HepG2 (cell line): ENCODE measurements around the gene SH2D2A. TPM values are rescaled to one million over a fixed set of nuclear protein-coding genes. Genes with fewer than 3 reads are reported as not detected.

ENCODE experiments used
- ATAC-seq: fragments of 200-7000 bp; cut with Tn5 transposase; 3 replicates; pipeline ENCODE4 v1.9.1; 2020; ENCODE audit warnings: mild to moderate bottlenecking, moderate library complexity
- BruUV-seq: library from RNA; stranded (reverse); fragments of 400-500 nt; replicated peaks from 2 replicates; lab custom pipeline; 2021; lab: Mats Ljungman, UMichigan
- CTCF ChIA-PET: fragments of 300-600 bp; formaldehyde crosslinking; extraction: SDS; loops from one replicate; lab custom pipeline; 2021; ENCODE audit warnings: low total read pairs, inconsistent platforms, low intra/inter-chr PET ratio; lab: Yijun Ruan, JAX
- POLR2A ChIA-PET: fragments of 350-600 bp; sonication (Branson Sonifier 250); formaldehyde crosslinking; loops from one replicate; lab custom pipeline; 2020; ENCODE audit warnings: antibody characterized with exemption, inconsistent platforms; lab: Yijun Ruan, JAX
- DNase-seq: peaks from one replicate; pipeline ENCODE4 v3.0.0-alpha.2; 2015; ENCODE audit warnings: low spot score
- FAIRE-seq: peaks from 3 replicates; lab custom pipeline; 2011; peaks lifted over from hg19 to GRCh38; lab: Jason Lieb, UNC
- H2AFZ ChIP-seq: one replicate; pipeline ENCODE4 v1.6.1; 2011; ENCODE audit warnings: low read length, inconsistent platforms
- H3K27ac ChIP-seq: fragments of 300-600 bp; 3 replicates; pipeline ENCODE4 v1.8.0; 2011; ENCODE audit warnings: mixed run types, mild to moderate bottlenecking, mixed read lengths, low read length, inconsistent platforms; ENCODE audit not compliant: insufficient read depth; ENCODE audit errors: extremely low read length
- H3K27me3 ChIP-seq, 2 experiments: fragments of 200-600 bp in 1 of 2; 2 replicates in 1 of 2; 3 replicates in 1 of 2; pipeline versions ENCODE4 v1.6.0 to v1.8.0; 2011; ENCODE audit warnings: low read length in 2 of 2, mild to moderate bottlenecking in 2 of 2, moderate library complexity in 2 of 2, inconsistent platforms in 1 of 2; ENCODE audit not compliant: insufficient read depth in 2 of 2, control insufficient read depth in 1 of 2
- H3K36me3 ChIP-seq, 2 experiments: fragments of 200-600 bp in 1 of 2; replicated peaks in 1 of 2; 2 replicates in 1 of 2; 3 replicates in 1 of 2; pipeline versions ENCODE4 v1.5.1 to v1.8.0; 2011; ENCODE audit warnings: low read length in 2 of 2, inconsistent platforms in 1 of 2; ENCODE audit not compliant: insufficient read depth in 2 of 2, control insufficient read depth in 1 of 2
- H3K4me1 ChIP-seq: 2 replicates; pipeline ENCODE4 v1.5.1; 2012; ENCODE audit warnings: low read length, inconsistent platforms; ENCODE audit not compliant: insufficient read depth
- H3K4me2 ChIP-seq: 2 replicates; pipeline ENCODE4 v1.6.0; 2011; ENCODE audit warnings: low read depth, low read length, inconsistent platforms
- H3K4me3 ChIP-seq, 3 experiments: fragments of 200-600 bp in 1 of 3; sonication (generic), shearing (Covaris generic) in 1 of 3; replicated peaks in 1 of 3; 2 replicates each; pipeline ENCODE4 v1.5.1; 2011 to 2016; ENCODE audit warnings: low read length in 3 of 3, inconsistent platforms in 2 of 3, low read depth in 2 of 3, mild to moderate bottlenecking in 2 of 3, control low read depth in 1 of 3, mixed read lengths in 1 of 3; ENCODE audit not compliant: insufficient read depth in 1 of 3
- H3K79me2 ChIP-seq: one replicate; pipeline ENCODE4 v1.6.1; 2011; ENCODE audit warnings: low read length, inconsistent platforms; ENCODE audit not compliant: insufficient read depth
- H3K9ac ChIP-seq: 2 replicates; pipeline ENCODE4 v1.6.0; 2011; ENCODE audit warnings: mild to moderate bottlenecking, low read depth, low read length, inconsistent platforms; ENCODE audit not compliant: insufficient read depth
- H3K9me3 ChIP-seq: 2 replicates; pipeline ENCODE4 v1.5.1; 2012; ENCODE audit warnings: mild to moderate bottlenecking, low read length
- H4K20me1 ChIP-seq: 2 replicates; pipeline ENCODE4 v1.6.0; 2011; ENCODE audit warnings: inconsistent platforms, mild to moderate bottlenecking, low read length, moderate library complexity; ENCODE audit not compliant: insufficient read depth
- ATF7 ChIP-seq, 2 experiments: fragments of 450-650 bp in 1 of 2; sonication (generic) in 1 of 2; formaldehyde crosslinking in 1 of 2; IDR thresholded peaks; 2 replicates each; pipeline versions ENCODE4 v1.4.0 to v1.6.1; 2016 to 2020; ENCODE audit warnings: antibody characterized with exemption in 1 of 2, mild to moderate bottlenecking in 1 of 2, missing genetic modification reagents in 1 of 2
- DRAP1 ChIP-seq: IDR thresholded peaks from 2 replicates; pipeline ENCODE4 v1.6.1; 2016; ENCODE audit warnings: missing genetic modification reagents, missing compliant biosample characterization
- E2F2 ChIP-seq: sonication (generic); formaldehyde crosslinking; IDR thresholded peaks from 2 replicates; pipeline ENCODE4 v1.4.0; 2020; ENCODE audit warnings: missing genetic modification reagents, borderline replicate concordance
- ERF ChIP-seq: IDR thresholded peaks from 2 replicates; pipeline ENCODE4 v1.6.1; 2018; ENCODE audit warnings: missing biosample characterization, missing genetic modification reagents
- HDAC6 ChIP-seq: fragments of 200-600 bp; sonication (generic); IDR thresholded peaks from 2 replicates; pipeline ENCODE4 v1.7.0; 2017; ENCODE audit warnings: mild to moderate bottlenecking, antibody characterized with exemption, low read length, low read depth
- HNRNPL ChIP-seq: fragments of 200-400 bp; formaldehyde crosslinking; IDR thresholded peaks from 2 replicates; pipeline ENCODE4 v1.6.1; 2017; ENCODE audit warnings: mild to moderate bottlenecking, low read depth, low read length
- IKZF5 ChIP-seq: IDR thresholded peaks from 2 replicates; pipeline ENCODE4 v1.6.1; 2018; ENCODE audit warnings: missing genetic modification reagents, mild to moderate bottlenecking, missing compliant biosample characterization
- JUN ChIP-seq: sonication (generic); formaldehyde crosslinking; IDR thresholded peaks from 2 replicates; pipeline ENCODE4 v1.4.0; 2020; ENCODE audit warnings: mild to moderate bottlenecking, missing genetic modification reagents
- MBD4 ChIP-seq: IDR thresholded peaks from 2 replicates; pipeline ENCODE4 v1.6.1; 2012; ENCODE audit warnings: low read length, inconsistent platforms, borderline replicate concordance
- NONO ChIP-seq, 2 experiments: fragments of 450-650 bp in 1 of 2; sonication (generic) in 1 of 2; formaldehyde crosslinking in 1 of 2; IDR thresholded peaks in 1 of 2; conservative IDR thresholded peaks in 1 of 2; 2 replicates each; pipeline versions ENCODE4 v1.6.1 to v1.8.0; 2017 to 2022; ENCODE audit warnings: mild to moderate bottlenecking in 1 of 2, missing genetic modification reagents in 1 of 2, moderate library complexity in 1 of 2
- RXRA ChIP-seq: sonication (generic); formaldehyde crosslinking; IDR thresholded peaks from 2 replicates; pipeline ENCODE4 v1.5.1; 2020; ENCODE audit warnings: missing genetic modification reagents
- SP2 ChIP-seq: sonication (generic); formaldehyde crosslinking; IDR thresholded peaks from 2 replicates; pipeline ENCODE4 v1.5.1; 2020; ENCODE audit warnings: mild to moderate bottlenecking, missing genetic modification reagents
- SRF ChIP-seq: IDR thresholded peaks from 2 replicates; pipeline ENCODE4 v1.6.1; 2011; ENCODE audit warnings: mild to moderate bottlenecking, low read depth, low read length, moderate library complexity
- ZBTB37 ChIP-seq: sonication (generic); formaldehyde crosslinking; IDR thresholded peaks from 2 replicates; pipeline ENCODE4 v1.4.0; 2020; ENCODE audit warnings: mild to moderate bottlenecking, missing genetic modification reagents
- ZNF274 ChIP-seq: sonication (generic); formaldehyde crosslinking; IDR thresholded peaks from 2 replicates; pipeline ENCODE4 v1.5.1; 2020; ENCODE audit warnings: mild to moderate bottlenecking, missing genetic modification reagents
- ZNF597 ChIP-seq: sonication (generic); formaldehyde crosslinking; IDR thresholded peaks from 2 replicates; pipeline ENCODE4 v1.5.0; 2020; ENCODE audit warnings: missing genetic modification reagents
- ZNF619 ChIP-seq: sonication (generic); formaldehyde crosslinking; IDR thresholded peaks from 2 replicates; pipeline ENCODE4 v1.4.0; 2020; ENCODE audit warnings: mild to moderate bottlenecking, missing genetic modification reagents
- ZNF761 ChIP-seq: sonication (generic); formaldehyde crosslinking; conservative IDR thresholded peaks from 2 replicates; pipeline ENCODE4 v1.4.0; 2020; ENCODE audit warnings: mild to moderate bottlenecking, missing genetic modification reagents
- ZNF790 ChIP-seq: sonication (generic); formaldehyde crosslinking; IDR thresholded peaks from 2 replicates; pipeline ENCODE4 v1.8.0; 2022; ENCODE audit warnings: missing genetic modification reagents, mild to moderate bottlenecking, borderline replicate concordance
- ZNF891 ChIP-seq: sonication (generic); formaldehyde crosslinking; IDR thresholded peaks from 2 replicates; pipeline ENCODE4 v1.5.0; 2020; ENCODE audit warnings: mild to moderate bottlenecking, missing genetic modification reagents
- WGBS: methylation state at CpG from one replicate; pipeline ENCODE4 v1.1.6; 2017; ENCODE audit warnings: low lambda C conversion rate; 5-methylcytosine and 5-hydroxymethylcytosine counted together
- in situ Hi-C: cut with HindIII; loops from 2 replicates; pipeline ENCODE4 v1.10.0; 2017; ENCODE audit warnings: low pct_unique_long_range_greater_than_20kb; ENCODE audit not compliant: extremely low pct_ligation_motif_present
- intact Hi-C: fragments of 100-400 bp; cut with micrococcal nuclease; formaldehyde crosslinking; loops from one replicate; pipeline ENCODE4 v1.10.0; 2022; ENCODE audit not compliant: unreplicated experiment
- polyA plus RNA-seq, 8 experiments: library from polyadenylated mRNA; depleted of rRNA in 3 of 8; stranded (reverse) in 7 of 8; unstranded in 1 of 8; fragments of >200 nt; fragmentation: Illumina TruSeq in 4 of 8; extraction: Trizol in 4 of 8; gene quantifications; 2 replicates each; pipeline versions ENCODE4 v1.2.1 to v1.2.3, GENCODE V29; 2011 to 2016; ENCODE audit warnings: low read depth in 4 of 8, missing spikeins in 1 of 8, mixed read lengths in 1 of 8; ENCODE audit not compliant: insufficient read depth in 1 of 8
- total RNA-seq, 5 experiments: library from RNA; depleted of rRNA; stranded (reverse); fragments of >200 nt; fragmentation: Illumina TruSeq; extraction: Trizol; gene quantifications; 2 replicates each; pipeline ENCODE4 v1.2.3, GENCODE V29; 2016; ENCODE audit warnings: low read depth in 1 of 5

Gene SH2D2A
- total and polyA plus RNA-seq, 2 of the 13 experiments (the other 11 are each of a cell fraction or from before 2014, with no cell fraction given) = 0.57 to 0.73 TPM

GRCh38 chr1:156804572-156805243 lies 11.9 kb downstream of the SH2D2A start:
- CTCF ChIA-PET = no interaction called here
- TF ChIP-seq NONO (IDR thresholded peaks at IDR 0.05) (no peak), NONO (CRISPR knock-in tag; conservative IDR thresholded peaks at IDR 0.05) (no peak), HNRNPL (no peak), ZNF597 (CRISPR knock-in tag) (no peak), E2F2 (CRISPR knock-in tag) (no peak), ZNF274 (CRISPR knock-in tag) (no peak), ZNF761 (CRISPR knock-in tag) (no peak), ZNF619 (CRISPR knock-in tag) (no peak), ERF (CRISPR knock-in tag) (no peak), JUN (no peak), ZNF790 (CRISPR knock-in tag) (no peak), SP2 (CRISPR knock-in tag) (no peak), HDAC6 (no peak), IKZF5 (no peak), RXRA (CRISPR knock-in tag) (no peak), SRF (no peak), ATF7 (IDR thresholded peaks at IDR 0.05) (no peak), ATF7 (CRISPR knock-in tag; IDR thresholded peaks at IDR 0.05) (no peak), MBD4 (no peak), ZBTB37 (CRISPR knock-in tag) (no peak), DRAP1 (CRISPR knock-in tag) (no peak), ZNF891 (CRISPR knock-in tag) (no peak)
- TF ChIP-seq, all 625 proteins: peak for 0
- no peak overlapping the region for H3K4me3 ChIP-seq
- POLR2A ChIA-PET = interaction anchor here (1.2 kb wide), 1 partner anchor 9 kb away, joined by 3 read pairs; no protein-coding TSS in a partner anchor
- in situ Hi-C loops (no loop called here), intact Hi-C loops (no loop called here)
- no peaks in the 10 kb centered on the region for H3K9me3 ChIP-seq
- H3K79me2 ChIP-seq = no peaks in the 10 kb centered on the region
- H3K4me1 ChIP-seq = no peaks in the 10 kb centered on the region
- no peaks in the 10 kb centered on the region for H4K20me1 ChIP-seq
- H3K4me2 ChIP-seq = no peak overlapping the region
- H3K36me3 ChIP-seq = peaks cover 10 to 16% of the 10 kb centered on the region in 2 experiments; a peak in 4 of 5 replicates
- ATAC-seq (no peak), DNase-seq (no peak), FAIRE-seq (no peak)
- H3K27me3 ChIP-seq = no peaks in the 10 kb centered on the region
- no TSS peak for BruUV-seq
- no peak overlapping the region for H3K9ac ChIP-seq
- WGBS = 63% methylated on average over 5 of the region's 6 CpGs
- no peak overlapping the region for H3K27ac ChIP-seq
- no peak overlapping the region for H2AFZ ChIP-seq
